HG03025 (cell line): ENCODE data around the gene MED15.
A peak's percentile ranks its signal among the peaks of the same experiment; 100 is the strongest.
"Not testable (repeated sequence)": the region's sequence is repeated elsewhere in the genome, so short reads cannot be mapped to it uniquely, and the experiment has no call there.

Experiments used
- ATAC-seq: cut with Tn5 transposase; IDR thresholded peaks from one replicate; pipeline ENCODE4 v1.9.1; 2021; ENCODE audit warnings: mild to moderate bottlenecking, moderate library complexity; ENCODE audit not compliant: unreplicated experiment, low FRiP score

The MED15 gene, protein sequence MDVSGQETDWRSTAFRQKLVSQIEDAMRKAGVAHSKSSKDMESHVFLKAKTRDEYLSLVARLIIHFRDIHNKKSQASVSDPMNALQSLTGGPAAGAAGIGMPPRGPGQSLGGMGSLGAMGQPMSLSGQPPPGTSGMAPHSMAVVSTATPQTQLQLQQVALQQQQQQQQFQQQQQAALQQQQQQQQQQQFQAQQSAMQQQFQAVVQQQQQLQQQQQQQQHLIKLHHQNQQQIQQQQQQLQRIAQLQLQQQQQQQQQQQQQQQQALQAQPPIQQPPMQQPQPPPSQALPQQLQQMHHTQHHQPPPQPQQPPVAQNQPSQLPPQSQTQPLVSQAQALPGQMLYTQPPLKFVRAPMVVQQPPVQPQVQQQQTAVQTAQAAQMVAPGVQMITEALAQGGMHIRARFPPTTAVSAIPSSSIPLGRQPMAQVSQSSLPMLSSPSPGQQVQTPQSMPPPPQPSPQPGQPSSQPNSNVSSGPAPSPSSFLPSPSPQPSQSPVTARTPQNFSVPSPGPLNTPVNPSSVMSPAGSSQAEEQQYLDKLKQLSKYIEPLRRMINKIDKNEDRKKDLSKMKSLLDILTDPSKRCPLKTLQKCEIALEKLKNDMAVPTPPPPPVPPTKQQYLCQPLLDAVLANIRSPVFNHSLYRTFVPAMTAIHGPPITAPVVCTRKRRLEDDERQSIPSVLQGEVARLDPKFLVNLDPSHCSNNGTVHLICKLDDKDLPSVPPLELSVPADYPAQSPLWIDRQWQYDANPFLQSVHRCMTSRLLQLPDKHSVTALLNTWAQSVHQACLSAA

DNA sequence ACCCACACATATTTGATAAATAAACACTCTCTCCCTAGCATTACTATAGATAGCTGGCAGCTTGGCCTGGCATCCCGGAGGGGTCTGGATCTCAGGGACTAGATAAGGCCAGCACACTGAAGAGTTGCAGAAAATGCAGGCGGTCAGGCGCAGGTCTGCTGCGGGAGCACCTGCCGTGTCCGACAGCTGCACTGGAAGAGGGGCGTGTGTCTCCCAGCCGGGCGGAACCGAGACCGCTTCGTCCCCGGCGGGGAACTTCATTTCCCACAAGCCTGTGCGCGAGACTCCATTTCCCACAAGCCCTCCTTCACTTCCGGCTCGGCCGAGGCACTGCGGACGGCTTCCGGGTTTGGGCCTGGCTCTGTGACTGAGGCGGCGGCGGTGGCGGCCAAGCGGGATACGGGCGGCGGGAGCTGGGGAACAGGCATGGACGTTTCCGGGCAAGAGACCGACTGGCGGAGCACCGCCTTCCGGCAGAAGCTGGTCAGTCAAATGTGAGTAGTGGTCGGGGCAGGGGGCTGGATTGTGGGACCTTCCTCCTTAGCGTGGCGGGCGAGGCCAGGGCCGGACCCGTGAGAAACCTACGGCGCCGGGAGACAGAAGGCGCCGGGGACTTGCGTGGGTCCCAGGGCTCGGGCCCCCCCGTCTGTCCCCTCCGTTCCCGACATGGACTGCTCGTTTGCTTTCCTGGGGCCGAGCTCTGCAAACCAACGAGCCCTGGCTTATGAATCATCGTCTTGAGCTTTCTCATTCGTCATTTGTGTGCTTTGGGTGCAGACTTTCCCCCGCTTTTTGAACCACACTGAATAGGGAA is at the start of gene MED15:
Gene MED15, plus strand, starts transcription at position 358 of the 814 bp plus-strand sequence. Its CDS starts 69 bp downstream, at position 427.
- peak; percentile 69 for ATAC-seq

DNA sequence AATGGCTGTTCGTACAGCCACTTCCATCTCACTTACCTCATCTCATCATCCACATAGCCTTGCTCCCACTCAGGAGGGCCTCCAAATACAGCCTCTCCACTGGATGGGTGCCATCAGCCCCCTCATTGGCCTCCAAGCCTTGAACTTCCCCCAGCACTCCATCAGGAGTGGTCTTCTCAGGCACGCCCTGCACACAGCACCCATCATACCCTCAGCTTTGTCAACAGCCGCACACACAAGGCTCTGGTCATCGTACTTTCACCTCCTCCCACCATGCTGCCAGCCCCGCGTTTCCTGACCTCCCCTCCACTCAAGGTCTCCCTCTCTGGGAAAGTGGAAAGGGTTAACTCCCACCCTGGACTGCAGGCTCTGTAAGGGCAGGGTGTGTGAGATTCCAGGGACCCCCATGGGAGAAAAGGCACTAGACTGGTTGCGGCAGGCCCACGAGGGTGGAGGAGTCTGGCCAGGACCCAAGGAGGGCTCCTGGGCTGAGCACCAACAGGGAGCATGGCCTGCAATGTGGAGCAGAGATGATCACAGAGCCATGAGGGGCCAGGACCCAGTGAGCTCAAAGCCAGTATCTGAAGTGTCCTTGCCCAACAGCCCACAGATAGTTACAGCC is 48.8 kb upstream of the MED15 start:
- ATAC-seq = no peak

DNA sequence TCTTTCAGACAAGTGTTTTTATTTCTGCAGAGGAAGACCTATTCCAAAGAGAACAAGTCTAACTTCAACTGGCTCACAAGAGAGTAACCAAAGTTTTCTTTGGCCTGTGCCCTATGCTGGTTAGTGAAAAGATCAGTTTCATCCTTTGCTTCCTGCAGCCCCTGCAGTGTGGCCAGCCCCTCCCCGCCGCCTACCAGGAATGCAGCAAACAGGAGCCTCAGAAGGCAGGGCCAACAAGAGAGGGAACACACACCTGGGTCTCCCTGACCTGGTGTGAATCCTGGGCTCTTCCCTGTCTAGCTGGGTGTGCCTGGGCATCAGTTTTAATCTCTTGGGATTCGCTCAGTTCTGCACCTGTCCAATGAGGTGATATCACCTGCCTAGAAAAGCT is 48.3 kb upstream of the MED15 start:
- no peak for ATAC-seq

DNA sequence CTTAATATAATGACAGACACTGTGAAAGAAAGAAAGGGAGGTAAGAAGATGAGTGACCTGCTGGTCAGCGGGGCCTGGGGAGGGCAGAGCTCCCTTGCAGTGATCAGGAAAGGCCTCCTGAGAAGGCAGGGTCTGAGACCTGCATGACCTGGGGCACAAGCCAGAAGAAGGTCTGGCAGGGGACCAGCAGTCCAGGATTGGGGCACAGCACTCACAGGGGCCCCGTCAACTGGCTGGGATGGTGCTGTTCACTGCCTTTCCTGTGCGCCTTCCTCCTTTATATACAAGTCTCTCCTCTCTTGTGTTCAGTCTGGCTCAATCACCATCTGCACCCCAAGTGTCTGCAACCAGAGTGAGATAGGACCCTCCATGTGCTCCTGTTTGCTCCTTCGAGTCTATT is 47.5 kb upstream of the MED15 start:
- ATAC-seq = no peak

DNA sequence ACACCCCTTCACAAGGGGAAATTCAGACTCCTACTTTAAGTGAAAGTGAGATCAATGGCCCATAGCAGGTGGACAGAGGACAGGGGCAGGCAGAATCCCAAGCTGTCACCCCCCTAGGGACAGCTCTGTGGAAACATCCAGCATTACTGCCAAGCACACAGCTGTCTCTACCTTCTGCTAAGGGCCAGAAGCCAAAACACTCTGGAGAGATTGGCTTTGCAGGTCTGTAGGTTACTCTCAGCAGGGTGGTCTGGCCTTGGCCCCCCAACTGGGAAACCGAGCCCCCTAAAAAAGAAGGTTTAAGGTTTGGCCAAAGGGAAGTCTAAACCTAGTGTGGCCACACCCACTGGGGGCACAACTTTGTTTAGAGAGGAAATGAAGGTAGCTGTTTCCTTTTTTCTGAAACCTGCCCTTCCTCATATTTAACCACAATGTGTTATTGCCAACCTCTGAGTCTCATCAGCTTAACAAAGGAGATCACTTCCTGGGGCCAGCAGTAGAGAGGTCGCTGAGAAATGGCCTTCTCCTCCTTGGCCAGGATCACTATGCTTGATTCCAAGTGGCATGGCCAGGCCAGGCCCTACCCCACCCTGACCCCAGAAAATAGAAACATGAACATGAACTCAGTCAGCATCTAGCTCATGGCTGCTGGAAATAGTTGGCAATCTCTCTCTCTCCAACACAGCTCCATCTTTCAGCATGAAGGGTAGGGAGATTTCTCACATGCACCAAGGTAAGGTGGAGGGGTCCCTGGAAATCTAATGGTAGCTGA is 43.9 kb upstream of the MED15 start:
- no peak for ATAC-seq

DNA sequence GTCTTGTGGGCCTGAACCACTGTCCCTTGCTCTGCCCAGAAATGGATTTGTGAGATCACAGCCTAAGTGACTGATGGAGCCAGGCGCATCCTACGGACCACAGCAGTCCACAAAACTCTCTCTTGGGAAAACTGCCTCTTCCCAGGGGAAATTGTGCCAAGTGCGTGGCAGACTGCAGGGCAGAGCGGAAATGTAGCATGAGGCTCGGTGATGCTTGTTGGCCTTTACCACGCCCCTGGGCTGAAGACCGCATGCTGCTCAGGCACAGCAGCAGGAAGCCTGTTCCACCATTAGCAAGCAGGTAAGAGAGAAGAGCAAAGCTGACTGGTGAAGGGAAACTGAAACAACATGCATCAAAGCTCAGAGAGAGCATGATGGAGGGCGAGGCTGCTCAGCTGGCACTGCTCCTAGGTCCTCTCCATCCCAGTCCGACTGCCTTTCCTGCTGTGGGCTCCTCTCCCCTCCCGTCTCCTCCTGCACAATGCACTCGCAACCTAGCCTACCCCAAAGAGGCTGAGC is 43.3 kb upstream of the MED15 start:
- no peak for ATAC-seq

DNA sequence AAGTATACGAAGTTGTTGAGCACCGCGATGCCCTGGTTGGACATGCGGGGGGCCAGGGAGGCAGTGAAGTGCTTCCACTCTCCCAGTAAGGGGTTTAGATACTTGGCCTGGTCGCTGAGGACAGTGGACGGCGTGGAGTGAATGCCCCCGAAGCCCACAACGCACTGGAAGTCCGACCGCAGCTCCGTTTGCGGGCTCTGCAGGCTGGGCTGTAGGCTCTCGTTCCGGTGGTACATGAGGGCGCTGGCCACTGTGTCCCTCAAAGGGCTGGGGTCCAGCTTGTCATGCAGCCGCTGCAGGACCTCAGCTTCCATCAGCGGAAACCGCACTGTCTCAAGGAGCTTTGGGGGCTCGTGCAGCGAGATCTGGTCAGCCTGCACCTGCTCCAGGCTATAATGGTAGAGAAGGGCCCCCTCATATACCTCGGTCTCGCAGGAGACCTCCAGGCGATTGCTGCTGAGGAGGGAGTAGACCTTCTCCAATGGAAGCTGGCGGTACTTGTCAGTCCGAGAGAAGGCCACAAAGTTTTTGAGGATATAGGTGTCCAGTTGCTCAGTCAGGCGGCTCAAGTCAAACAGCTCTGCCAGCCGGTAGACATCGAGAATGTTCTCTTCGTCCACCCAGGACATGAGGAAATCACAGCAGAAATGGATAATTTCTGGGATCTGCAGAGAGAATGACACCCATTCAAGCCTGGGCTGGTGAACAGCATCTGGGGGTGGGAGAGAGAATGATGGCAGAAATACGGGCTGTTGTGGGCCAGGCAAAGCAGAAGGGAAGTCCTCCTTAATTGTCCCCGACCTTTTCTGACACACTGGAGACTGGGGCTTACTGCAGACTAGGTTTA is 42.3 kb upstream of the MED15 start:
- ATAC-seq = no peak

DNA sequence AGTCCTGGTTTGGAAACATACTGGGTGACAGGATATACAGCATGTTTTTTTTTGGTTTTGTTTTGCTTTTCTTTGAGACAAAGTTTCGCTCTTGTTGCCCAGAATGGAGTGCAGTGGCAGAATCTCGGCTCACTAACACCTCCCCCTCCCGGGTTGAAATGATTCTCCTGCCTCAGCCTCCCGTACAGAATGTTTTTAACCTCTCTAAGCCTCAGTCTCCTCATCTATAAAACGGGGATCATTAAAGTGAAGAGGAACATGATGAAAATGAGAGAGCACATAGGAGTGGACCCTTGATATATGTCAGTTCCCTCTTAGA is 41.7 kb upstream of the MED15 start:
- no peak for ATAC-seq

DNA sequence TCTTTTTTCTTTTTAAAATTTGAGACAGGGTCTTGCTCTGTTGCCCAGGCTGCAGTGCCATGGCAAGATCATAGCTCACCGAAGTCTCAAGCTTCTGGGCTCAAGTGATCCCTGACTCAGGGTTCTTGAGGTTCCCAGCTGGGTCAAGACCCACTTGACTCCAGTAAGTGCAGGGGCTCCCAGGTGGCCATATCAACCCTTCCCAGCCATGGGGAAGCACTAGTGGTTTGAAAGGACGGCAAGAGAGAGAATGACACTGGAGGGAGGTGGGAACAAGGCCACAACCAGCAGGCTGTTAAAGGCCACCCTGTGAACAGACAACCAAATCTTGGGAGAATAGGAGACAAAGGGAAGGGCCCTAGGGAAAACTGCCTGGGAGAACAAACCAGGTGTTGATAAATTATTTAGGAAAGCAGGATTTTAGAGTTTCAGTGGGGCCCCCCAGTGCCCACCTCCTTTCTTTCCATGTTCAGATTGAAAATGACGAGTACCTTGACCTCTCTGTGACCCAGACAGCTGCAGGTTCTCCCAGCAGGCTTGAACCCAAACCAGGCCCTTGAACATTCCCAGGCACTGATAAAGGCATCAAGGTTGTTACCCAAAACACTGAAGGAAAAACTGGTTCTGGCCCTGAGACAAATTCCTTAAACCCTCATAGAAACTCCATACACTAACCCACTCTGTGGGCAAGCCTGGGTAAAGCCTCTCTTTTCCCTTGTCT is 40.6 kb upstream of the MED15 start:
- ATAC-seq = no peak

DNA sequence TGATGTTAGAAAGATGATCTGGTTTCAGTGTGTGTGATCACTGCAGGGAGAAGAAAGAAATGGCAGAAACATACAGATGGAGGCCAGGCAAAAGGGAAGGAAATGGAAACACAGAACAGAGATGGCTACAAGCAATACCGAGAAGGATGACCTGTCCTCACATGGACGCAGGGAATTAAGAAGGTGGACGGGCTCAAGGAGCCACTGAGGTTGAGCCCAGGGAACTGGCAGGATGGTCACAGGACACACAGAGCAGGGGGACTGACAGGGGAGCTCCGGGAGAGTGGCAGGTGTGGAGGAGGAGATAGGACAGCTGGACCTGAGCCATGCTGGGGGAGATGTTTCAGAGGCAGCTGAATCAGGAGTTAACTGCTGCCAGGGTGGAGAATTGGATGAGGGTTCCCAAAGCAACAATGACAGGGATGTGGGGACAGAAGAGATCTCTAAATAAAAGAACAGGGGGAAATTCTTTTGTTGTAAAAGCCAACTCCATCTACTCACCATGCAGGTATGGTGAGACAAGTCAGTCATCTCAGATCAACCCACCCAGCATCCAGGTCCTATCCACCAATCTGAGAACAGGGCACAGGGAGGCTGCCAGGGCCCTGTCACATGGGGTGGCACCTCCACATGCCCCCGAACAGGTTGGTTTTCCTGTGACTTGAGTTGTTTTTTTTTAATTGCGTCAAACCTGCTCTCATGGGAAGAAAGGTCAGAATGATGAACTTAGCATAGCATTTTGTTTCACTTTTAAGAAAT is 38.1 kb upstream of the MED15 start:
- ATAC-seq = no peak

DNA sequence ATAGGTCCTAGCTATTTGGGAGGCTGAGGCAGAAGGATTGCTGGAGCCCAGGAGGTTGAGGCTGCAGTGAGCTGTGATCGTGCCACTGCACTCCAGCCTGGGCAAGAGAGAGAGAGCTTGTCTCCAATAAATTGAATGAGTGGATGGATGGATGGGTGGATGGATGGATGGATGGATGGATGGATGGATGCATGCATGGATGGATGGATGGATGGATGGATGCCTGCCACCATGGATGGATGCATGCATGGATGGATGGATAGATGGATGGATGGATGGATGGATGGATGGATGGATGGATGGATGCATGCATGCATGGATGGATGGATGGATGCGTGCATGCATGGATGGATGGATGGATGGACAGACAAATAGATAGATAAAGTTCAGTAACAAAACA is 36.9 kb upstream of the MED15 start:
- not testable (repeated sequence) for ATAC-seq

DNA sequence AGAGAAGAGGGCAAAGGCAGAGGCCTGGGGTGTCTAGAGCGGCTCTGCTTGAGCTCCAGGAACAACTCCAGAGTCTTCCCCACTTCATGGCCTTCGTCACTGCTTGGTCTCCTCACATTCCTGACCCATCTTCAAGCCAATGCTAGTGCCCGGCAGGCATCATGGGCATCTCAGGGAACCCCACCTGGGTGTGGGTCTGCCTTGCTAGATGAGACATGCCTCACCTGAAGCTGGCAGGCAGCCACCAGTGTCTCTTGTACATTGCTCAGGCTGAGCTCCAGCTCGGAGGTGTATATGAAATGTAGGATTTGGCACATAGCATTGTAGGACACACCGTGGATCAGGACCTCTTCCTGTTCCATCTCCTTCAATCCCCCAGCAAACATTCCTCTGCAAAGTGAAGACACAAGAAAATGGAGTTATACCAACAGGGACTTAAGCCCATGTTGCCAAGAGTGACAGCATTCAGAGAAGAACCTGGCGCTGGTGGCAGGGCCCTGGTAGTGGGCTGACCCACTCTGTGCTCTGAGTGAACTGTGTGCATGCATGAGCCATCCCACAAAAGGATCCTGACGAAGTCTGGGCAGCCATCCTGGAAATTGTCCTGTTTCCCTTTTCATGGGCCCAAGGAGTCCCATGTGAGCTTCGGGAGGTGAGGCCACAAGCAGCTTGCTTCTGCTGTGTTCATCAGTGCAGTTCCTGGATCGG is 36.1 kb upstream of the MED15 start:
- ATAC-seq = no peak

DNA sequence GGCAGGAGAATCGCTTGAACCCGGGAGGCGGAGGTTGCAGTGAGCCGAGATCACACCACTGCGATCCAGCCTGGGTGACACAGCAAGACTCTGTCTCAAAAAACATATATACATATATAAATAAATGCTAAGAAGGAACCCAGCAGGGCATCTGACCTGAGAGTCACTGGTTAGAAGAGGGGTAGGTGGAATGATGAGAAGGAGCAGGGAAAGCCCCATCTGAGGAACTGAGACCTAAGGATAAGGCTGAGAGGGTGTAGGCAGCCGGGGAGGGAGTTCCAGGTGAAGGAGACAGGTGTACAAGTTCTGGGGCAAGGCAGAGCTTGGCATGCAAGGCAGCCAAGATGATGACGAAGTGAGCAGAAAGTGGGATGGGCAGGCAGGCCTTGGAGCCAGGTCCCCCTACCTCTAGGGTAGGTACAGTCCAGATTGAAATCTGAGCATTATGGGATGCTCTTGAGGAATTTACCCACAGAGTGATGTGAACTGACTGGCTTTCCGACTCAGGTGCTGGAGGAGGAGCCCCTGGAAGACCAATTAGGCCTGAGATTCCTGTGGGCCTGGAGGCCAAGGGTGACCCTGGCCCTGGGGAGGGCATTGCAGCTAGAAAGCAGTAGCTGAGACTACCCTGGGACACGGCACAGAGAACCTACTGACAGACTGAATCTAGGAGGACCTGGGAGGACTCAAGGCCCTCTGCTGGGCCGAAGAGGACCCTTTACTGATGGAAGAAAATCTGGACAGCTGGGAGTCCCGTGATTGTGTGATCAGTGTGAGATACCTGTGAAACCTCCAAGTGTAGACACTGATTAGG is 34.6 kb upstream of the MED15 start:
- no peak for ATAC-seq

DNA sequence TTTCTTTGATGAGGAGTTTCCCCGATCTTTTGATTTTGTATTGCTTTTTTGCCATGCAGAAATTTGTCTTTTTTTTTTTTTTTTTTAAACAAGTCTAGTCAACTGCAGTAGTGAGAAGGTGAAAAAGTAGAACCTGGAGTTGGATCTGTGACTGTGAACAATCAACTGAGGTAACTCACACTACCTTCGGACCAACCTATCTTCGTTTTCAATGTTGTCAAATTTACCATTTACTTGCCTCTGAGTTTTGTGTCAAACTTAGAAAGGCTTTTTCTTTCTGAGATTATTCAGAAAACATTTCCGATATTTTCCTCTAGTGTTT is 32.3 kb upstream of the MED15 start:
- ATAC-seq = no peak

DNA sequence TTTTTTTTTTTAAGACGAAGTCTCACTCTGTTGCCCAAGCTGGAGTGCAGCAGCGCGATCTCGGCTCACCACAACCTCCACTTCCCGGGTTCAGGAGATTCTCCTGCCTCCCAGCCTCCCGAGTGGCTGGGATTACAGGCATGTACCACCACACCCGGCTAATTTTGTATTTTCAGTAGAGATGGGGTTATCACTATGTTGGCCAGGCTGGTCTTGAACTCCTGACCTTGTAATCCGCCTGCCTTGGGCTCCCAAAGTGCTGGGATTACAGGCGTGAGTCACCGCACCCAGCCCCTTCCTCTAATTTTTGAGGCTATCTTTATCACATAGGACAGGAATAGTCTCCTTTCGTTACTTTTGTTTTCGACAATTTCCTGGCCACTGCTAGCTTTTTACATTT is 31.8 kb upstream of the MED15 start:
- ATAC-seq = not testable (repeated sequence)

DNA sequence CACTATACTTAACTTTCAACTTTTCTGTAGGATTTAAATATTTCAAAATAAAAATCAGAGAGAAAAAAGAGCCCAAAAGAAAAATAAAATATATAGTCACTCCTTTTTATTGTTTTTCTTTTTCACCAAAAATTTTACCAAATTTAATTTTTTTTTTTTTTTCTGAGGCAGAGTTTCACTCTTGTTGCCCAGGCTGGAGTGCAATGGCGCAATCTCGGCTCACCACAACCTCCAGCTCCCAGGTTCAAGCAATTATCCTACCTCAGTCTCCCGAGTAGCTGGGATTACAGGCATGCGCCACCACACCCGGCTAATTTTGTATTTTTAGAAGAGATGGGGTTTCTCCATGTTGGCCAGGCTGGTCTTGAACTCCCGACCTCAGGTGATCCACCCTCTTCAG is 29.4 kb upstream of the MED15 start:
- ATAC-seq = not testable (repeated sequence)
